ENCODE data around the gene ELOVL2.

- no peak for TF ChIP-seq CTCF (conservative IDR thresholded peaks at IDR 0.05 in 1 of 2, IDR thresholded peaks at IDR 0.05 in 1 of 2; ENCODE audit: extremely low read depth in 1 of 2, insufficient read depth in 1 of 2, low read depth in 1 of 2, low read length in 2 of 2)
- no peak for TF ChIP-seq EZH2 (IDR thresholded peaks at IDR 0.05; ENCODE audit: borderline replicate concordance, low read length)
Observed at GRCh38 chr6:10960171-10960570, 83.9 kb downstream of the ELOVL2 start.

Measured in mammary epithelial cell (primary cell).